K562 (cell line): ENCODE measurements around the gene EDRF1. TPM values are rescaled to one million over a fixed set of nuclear protein-coding genes. Genes with fewer than 3 reads are reported as not detected.

Experiments used
- ATAC-seq: fragments of 200-7000 bp; cut with Tn5 transposase; 3 replicates; pipeline ENCODE4 v1.9.1; 2020; ENCODE audit warnings: moderate library complexity
- BruUV-seq: library from RNA; stranded (reverse); fragments of 400-500 nt; replicated peaks from 2 replicates; lab custom pipeline; 2021; lab: Mats Ljungman, UMichigan
- CTCF ChIA-PET: fragments of 300-600 bp; formaldehyde crosslinking; extraction: SDS; loops from one replicate; lab custom pipeline; 2021; ENCODE audit warnings: low intra/inter-chr PET ratio; lab: Yijun Ruan, JAX
- POLR2A ChIA-PET: fragments of 300-600, 350-650 bp; sonication (Branson Sonifier 250); formaldehyde crosslinking; extraction: SDS; loops from one replicate; lab custom pipeline; 2021; ENCODE audit warnings: antibody characterized with exemption, inconsistent platforms; lab: Yijun Ruan, JAX
- DNase-seq, 4 experiments: peaks; one replicate each; pipeline versions ENCODE4 v3.0.0 to v3.0.0-alpha.2; 2011 to 2018; ENCODE audit warnings: low spot score in 3 of 4, mixed read lengths in 3 of 4; ENCODE audit errors: extremely low read depth in 1 of 4
- FAIRE-seq: peaks from 2 replicates; lab custom pipeline; 2011; peaks lifted over from hg19 to GRCh38; lab: Jason Lieb, UNC
- H2AFZ ChIP-seq: 2 replicates; pipeline ENCODE4 v1.6.0; 2011; ENCODE audit warnings: low read depth, low read length, control low read depth, inconsistent platforms
- H3K27ac ChIP-seq: fragments of 200-600 bp; 3 replicates; pipeline ENCODE4 v1.8.0; 2011; ENCODE audit warnings: low read depth, mild to moderate bottlenecking, control low read depth, inconsistent platforms, low read length, moderate library complexity, mixed read lengths; ENCODE audit errors: extremely low read depth
- H3K27me3 ChIP-seq, 2 experiments: fragments of 300-600 bp in 1 of 2; 2 replicates in 1 of 2; 3 replicates in 1 of 2; pipeline versions ENCODE4 v1.6.0 to v1.8.0; 2011; ENCODE audit warnings: inconsistent platforms in 2 of 2, low read length in 2 of 2, mild to moderate bottlenecking in 1 of 2, mixed read lengths in 1 of 2, moderate library complexity in 1 of 2; ENCODE audit not compliant: control insufficient read depth in 2 of 2, insufficient read depth in 2 of 2
- H3K36me3 ChIP-seq: fragments of 300-600 bp; 3 replicates; pipeline ENCODE4 v1.8.0; 2011; ENCODE audit warnings: mild to moderate bottlenecking, low read length, inconsistent platforms; ENCODE audit not compliant: control insufficient read depth, insufficient read depth
- H3K4me1 ChIP-seq, 2 experiments: fragments of 200-600 bp in 1 of 2; replicated peaks in 1 of 2; 2 replicates in 1 of 2; 3 replicates in 1 of 2; pipeline versions ENCODE4 v1.5.1 to v1.8.0; 2011; ENCODE audit warnings: inconsistent platforms in 2 of 2, low read length in 2 of 2, mild to moderate bottlenecking in 1 of 2, mixed read lengths in 1 of 2, moderate library complexity in 1 of 2; ENCODE audit not compliant: control insufficient read depth in 2 of 2, insufficient read depth in 2 of 2
- H3K4me2 ChIP-seq: 2 replicates; pipeline ENCODE4 v1.6.1; 2011; ENCODE audit warnings: low read length, control low read depth, inconsistent platforms, mixed read lengths; ENCODE audit not compliant: insufficient read depth
- H3K4me3 ChIP-seq: fragments of 200-600 bp; sonication (generic), shearing (Covaris generic); 2 replicates; pipeline ENCODE4 v1.5.1; 2016; ENCODE audit warnings: control low read depth, inconsistent platforms
- H3K79me2 ChIP-seq: fragments of 200-600 bp; 3 replicates; pipeline ENCODE4 v1.8.0; 2011; ENCODE audit warnings: low read length, inconsistent platforms; ENCODE audit not compliant: control insufficient read depth, insufficient read depth
- H3K9ac ChIP-seq, 2 experiments: 2 replicates each; pipeline versions ENCODE4 v1.6.0 to v1.6.1; 2011; ENCODE audit warnings: low read depth in 2 of 2, low read length in 2 of 2, control low read depth in 1 of 2, inconsistent platforms in 1 of 2, mild to moderate bottlenecking in 1 of 2, mixed read lengths in 1 of 2; ENCODE audit not compliant: insufficient read depth in 1 of 2
- H3K9me1 ChIP-seq: one replicate; pipeline ENCODE4 v1.6.0; 2011; ENCODE audit warnings: inconsistent platforms, mild to moderate bottlenecking, low read length, moderate library complexity; ENCODE audit not compliant: control insufficient read depth, insufficient read depth
- H3K9me3 ChIP-seq: replicated peaks from 2 replicates; pipeline ENCODE4 v1.5.1; 2011; ENCODE audit warnings: low read depth, low read length, inconsistent platforms; ENCODE audit not compliant: control insufficient read depth, insufficient read depth
- H4K20me1 ChIP-seq: replicated peaks from 2 replicates; pipeline ENCODE4 v1.6.1; 2011; ENCODE audit warnings: low read length, inconsistent platforms, mixed read lengths; ENCODE audit not compliant: control insufficient read depth, insufficient read depth
- ATF3 ChIP-seq, 2 experiments: fragments of 450-650 bp in 1 of 2; sonication (generic) in 1 of 2; formaldehyde crosslinking in 1 of 2; IDR thresholded peaks in 1 of 2; conservative IDR thresholded peaks in 1 of 2; 2 replicates each; pipeline versions ENCODE4 v1.6.1 to v1.8.1; 2016 to 2023; ENCODE audit warnings: mild to moderate bottlenecking in 2 of 2, moderate library complexity in 2 of 2, inconsistent platforms in 1 of 2, missing genetic modification reagents in 1 of 2
- BMI1 ChIP-seq: fragments of 150-350 bp; IDR thresholded peaks from 2 replicates; pipeline ENCODE4 v1.6.1; 2014; ENCODE audit warnings: low read length
- CHAMP1 ChIP-seq: fragments of 450-650 bp; IDR thresholded peaks from 2 replicates; pipeline ENCODE4 v1.6.1; 2016; ENCODE audit warnings: mild to moderate bottlenecking
- DIDO1 ChIP-seq: fragments of 450-650 bp; IDR thresholded peaks from 2 replicates; pipeline ENCODE4 v1.6.1; 2016; ENCODE audit warnings: low read depth, missing biosample characterization, missing genetic modification characterization
- ELF2 ChIP-seq: fragments of 250-450 bp; sonication (Bioruptor Pico); IDR thresholded peaks from 2 replicates; pipeline ENCODE4 v1.5.0; 2021; ENCODE audit warnings: mild to moderate bottlenecking
- EP300 ChIP-seq: IDR thresholded peaks from 2 replicates; pipeline ENCODE4 v1.6.1; 2012; ENCODE audit warnings: low read length, improper control_type of control experiment
- SMAD1 ChIP-seq: fragments of 150-350 bp; IDR thresholded peaks from 2 replicates; pipeline ENCODE4 v1.6.1; 2014; ENCODE audit warnings: low read length, low read depth; ENCODE audit not compliant: partially characterized antibody
- THRB ChIP-seq: fragments of 450-650 bp; formaldehyde crosslinking; conservative IDR thresholded peaks from 2 replicates; pipeline ENCODE4 v1.4.0; 2022; ENCODE audit warnings: mild to moderate bottlenecking, missing genetic modification characterization
- ZNF436 ChIP-seq: fragments of 250-450, 450-650 bp; sonication (Bioruptor Pico); formaldehyde crosslinking; IDR thresholded peaks from 2 replicates; pipeline ENCODE4 v1.7.0; 2020; ENCODE audit warnings: mild to moderate bottlenecking
- ZNF444 ChIP-seq: fragments of 250-450 bp; sonication (Bioruptor Pico); IDR thresholded peaks from 2 replicates; pipeline ENCODE4 v1.4.0; 2020; ENCODE audit warnings: mild to moderate bottlenecking, moderate library complexity
- WGBS: fragments of 100-300 bp; shearing (Covaris generic); methylation state at CpG from one replicate; pipeline ENCODE4 v1.1.6; 2016; ENCODE audit warnings: low coverage, mixed read lengths; ENCODE audit not compliant: insufficient coverage; ENCODE audit errors: missing lambda C conversion rate; 5-methylcytosine and 5-hydroxymethylcytosine counted together
- in situ Hi-C: fragments of 300-500 bp; cut with MboI; formaldehyde crosslinking; loops from 4 replicates; pipeline ENCODE4 v1.15.0; 2018; ENCODE audit warnings: inconsistent platforms, mixed read lengths
- intact Hi-C: fragments of 100-400 bp; cut with micrococcal nuclease; formaldehyde crosslinking; loops from 2 replicates; pipeline ENCODE4 v1.14.2; 2022
- polyA plus RNA-seq, 8 experiments: library from polyadenylated mRNA; depleted of rRNA in 4 of 8; stranded (reverse) in 5 of 8; unstranded in 3 of 8; fragments of >200 nt; fragmentation: Nextera tagmentation in 2 of 8; fragmentation: Illumina TruSeq in 1 of 8; extraction: Ambion mirVana in 2 of 8; extraction: Trizol in 1 of 8; gene quantifications; 2 replicates each; pipeline versions ENCODE4 v1.2.1 to v1.2.3, GENCODE V29; 2011 to 2014; ENCODE audit warnings: inconsistent platforms in 1 of 8, missing spikeins in 1 of 8
- total RNA-seq, 7 experiments: library from RNA; depleted of rRNA in 6 of 7; stranded (reverse); fragments of >200 nt in 6 of 7; fragmentation: Illumina TruSeq in 2 of 7; extraction: Trizol in 2 of 7; gene quantifications; 2 replicates each; pipeline versions ENCODE4 v1.2.1 to v1.2.3, GENCODE V29; 2011 to 2021; ENCODE audit warnings: low replicate concordance in 1 of 7

The EDRF1 gene
- total and polyA plus RNA-seq, 9 of the 15 experiments (the other 6 are each of a cell fraction or from before 2014, with no cell fraction given): 7.6 to 26.0 (median 18.6) TPM

GRCh38 chr10:125679436-125679835 lies 40.1 kb upstream of the EDRF1 start (continued):
- TF ChIP-seq CHAMP1: no peak
- TF ChIP-seq SMAD1: no peak
- no peak for TF ChIP-seq EP300
- no peak for TF ChIP-seq DIDO1
- no peak for TF ChIP-seq BMI1
- no peak for TF ChIP-seq ZNF444
- no peak for TF ChIP-seq ATF3 (IDR thresholded peaks at IDR 0.05)
- TF ChIP-seq ATF3 (CRISPR knock-in tag; conservative IDR thresholded peaks at IDR 0.05): no peak

- Histone ChIP-seq H3K9me1 (no peaks in the 10 kb centered on the region), H3K4me2 (no peak within 1 kb of the TSS), H3K27me3 (peaks cover 8 to 27% of the 10 kb centered on the region in 2 experiments; a peak in 4 of 5 replicates), H2AFZ (no peak within 1 kb of the TSS), H3K36me3 (no peaks in the 10 kb centered on the region), H3K9ac (no peak within 1 kb of the TSS), H3K27ac (no peak within 1 kb of the TSS), H4K20me1 (no peaks in the 10 kb centered on the region), H3K4me1 (no peaks in the 10 kb centered on the region), H3K9me3 (no peaks in the 10 kb centered on the region), H3K4me3 (no peak within 1 kb of the TSS), H3K79me2 (no peaks in the 10 kb centered on the region)
- POLR2A ChIA-PET: no interaction called here
- FAIRE-seq: no peak
- WGBS: 0% methylated on average over 2 of the region's 3 CpGs
- CTCF ChIA-PET: no interaction called here
- in situ Hi-C loops (no loop called here), intact Hi-C loops (no loop called here)
- DNase-seq: no peak
- no peak for ATAC-seq
- no TSS peak for BruUV-seq
- TF ChIP-seq ELF2 (CRISPR knock-in tag) (no peak), ZNF436 (CRISPR knock-in tag) (no peak), THRB (CRISPR knock-in tag) (no peak)
Observed at GRCh38 chr10:125683063-125683462, 36.4 kb upstream of the EDRF1 start, which contains the start of gene TEX36. TEX36 (minus strand) TSS chr10:125683163; CDS start chr10:125682989, 174 bp downstream.
